Measurements from ENCODE around the gene RASGRF1.
A peak's percentile ranks its signal among the peaks of the same experiment; 100 is the strongest.

Gene RASGRF1

GRCh38 chr15:79037848-79038247 is 52.7 kb downstream of the RASGRF1 start:
- DNase-seq: no peak

- no peak for DNase-seq
These were observed 54.3 kb downstream of the RASGRF1 start for GRCh38 chr15:79036323-79036722.

GRCh38 chr15:79035814-79036213 is 54.8 kb downstream of the RASGRF1 start:
- no peak for DNase-seq

GRCh38 chr15:79035111-79035601 is 55.4 kb downstream of the RASGRF1 start:
- no peak for DNase-seq

- DNase-seq: no peak
These were observed 56.3 kb downstream of the RASGRF1 start for GRCh38 chr15:79034284-79034683.

- peak; percentile 85 to 91 for DNase-seq
These were observed 57.9 kb downstream of the RASGRF1 start for GRCh38 chr15:79032656-79033055.

GRCh38 chr15:79031821-79032220 is 58.8 kb downstream of the RASGRF1 start:
- no peak for DNase-seq

GRCh38 chr15:79031201-79031600 is 59.4 kb downstream of the RASGRF1 start:
- no peak for DNase-seq

- no peak for DNase-seq
These were observed 60.1 kb downstream of the RASGRF1 start for GRCh38 chr15:79030470-79030869.

- peak; percentile 56 to 60 for DNase-seq
These were observed 62.1 kb downstream of the RASGRF1 start for GRCh38 chr15:79028411-79028964.

GRCh38 chr15:79027532-79028410 is 62.8 kb downstream of the RASGRF1 start:
- no peak for DNase-seq

- DNase-seq: no peak
These were observed 64.8 kb downstream of the RASGRF1 start for GRCh38 chr15:79025802-79026201.

- peak; percentile 45 to 52 for DNase-seq
These were observed 65.4 kb downstream of the RASGRF1 start for GRCh38 chr15:79025201-79025600.

- peak; percentile 35 to 37 for DNase-seq
These were observed 66.1 kb downstream of the RASGRF1 start for GRCh38 chr15:79024493-79024892.

- DNase-seq: no peak
These were observed 66.7 kb downstream of the RASGRF1 start for GRCh38 chr15:79023918-79024317.

GRCh38 chr15:79023546-79023890 is 67.1 kb downstream of the RASGRF1 start:
- DNase-seq: no peak

GRCh38 chr15:79018960-79019359 is 71.6 kb downstream of the RASGRF1 start:
- DNase-seq: no peak

GRCh38 chr15:79017953-79018352 is 72.6 kb downstream of the RASGRF1 start:
- DNase-seq: no peak

- DNase-seq: no peak
These were observed 73.9 kb downstream of the RASGRF1 start for GRCh38 chr15:79016527-79017170.

- DNase-seq: no peak
These were observed 75.2 kb downstream of the RASGRF1 start for GRCh38 chr15:79015416-79015815.

- no peak for DNase-seq
These were observed 80.3 kb downstream of the RASGRF1 start for GRCh38 chr15:79010278-79010677.

GRCh38 chr15:79009379-79009778 is 81.2 kb downstream of the RASGRF1 start:
- DNase-seq: no peak

GRCh38 chr15:79008659-79009058 is 81.9 kb downstream of the RASGRF1 start:
- DNase-seq: no peak

GRCh38 chr15:79007066-79007465 is 83.5 kb downstream of the RASGRF1 start:
- peak; percentile 82 to 84 for DNase-seq
